ENCODE data around the gene IQGAP1.

DNA sequence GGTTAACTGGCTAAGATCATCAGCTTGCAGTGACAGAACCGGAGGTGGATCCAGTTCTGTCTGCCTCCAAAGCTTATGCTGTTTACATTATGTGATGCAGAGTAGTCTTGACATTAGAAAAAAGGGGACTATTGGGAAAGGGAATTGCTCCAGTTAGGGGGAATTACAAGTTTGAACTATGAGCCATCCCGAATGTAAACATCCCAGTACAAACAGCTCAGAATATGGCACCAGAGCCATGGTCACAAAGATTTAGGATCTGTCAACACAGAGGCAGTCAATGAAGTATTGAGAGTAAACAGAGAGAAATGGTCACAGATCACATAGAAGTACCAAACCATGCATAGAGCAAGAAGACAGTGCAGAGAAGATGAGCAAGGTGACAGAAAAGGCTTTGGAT is 101.9 kb downstream of the IQGAP1 start:
- TF ChIP-seq, protein P1, sequence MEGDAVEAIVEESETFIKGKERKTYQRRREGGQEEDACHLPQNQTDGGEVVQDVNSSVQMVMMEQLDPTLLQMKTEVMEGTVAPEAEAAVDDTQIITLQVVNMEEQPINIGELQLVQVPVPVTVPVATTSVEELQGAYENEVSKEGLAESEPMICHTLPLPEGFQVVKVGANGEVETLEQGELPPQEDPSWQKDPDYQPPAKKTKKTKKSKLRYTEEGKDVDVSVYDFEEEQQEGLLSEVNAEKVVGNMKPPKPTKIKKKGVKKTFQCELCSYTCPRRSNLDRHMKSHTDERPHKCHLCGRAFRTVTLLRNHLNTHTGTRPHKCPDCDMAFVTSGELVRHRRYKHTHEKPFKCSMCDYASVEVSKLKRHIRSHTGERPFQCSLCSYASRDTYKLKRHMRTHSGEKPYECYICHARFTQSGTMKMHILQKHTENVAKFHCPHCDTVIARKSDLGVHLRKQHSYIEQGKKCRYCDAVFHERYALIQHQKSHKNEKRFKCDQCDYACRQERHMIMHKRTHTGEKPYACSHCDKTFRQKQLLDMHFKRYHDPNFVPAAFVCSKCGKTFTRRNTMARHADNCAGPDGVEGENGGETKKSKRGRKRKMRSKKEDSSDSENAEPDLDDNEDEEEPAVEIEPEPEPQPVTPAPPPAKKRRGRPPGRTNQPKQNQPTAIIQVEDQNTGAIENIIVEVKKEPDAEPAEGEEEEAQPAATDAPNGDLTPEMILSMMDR (tag by site-specific recombination; IDR thresholded peaks at IDR 0.05), result no peak
- TF ChIP-seq ZBTB8A (tag by site-specific recombination; IDR thresholded peaks at IDR 0.05) (no peak), IKZF3 (tag by site-specific recombination; IDR thresholded peaks at IDR 0.05) (no peak), ZNF843 (tag by site-specific recombination; IDR thresholded peaks at IDR 0.05) (no peak), HOXD13 (CRISPR knock-in tag; IDR thresholded peaks at IDR 0.05; ENCODE audit: borderline replicate concordance) (no peak), GLI4 (tag by site-specific recombination; IDR thresholded peaks at IDR 0.05) (no peak)
- TF ChIP-seq, protein P2, sequence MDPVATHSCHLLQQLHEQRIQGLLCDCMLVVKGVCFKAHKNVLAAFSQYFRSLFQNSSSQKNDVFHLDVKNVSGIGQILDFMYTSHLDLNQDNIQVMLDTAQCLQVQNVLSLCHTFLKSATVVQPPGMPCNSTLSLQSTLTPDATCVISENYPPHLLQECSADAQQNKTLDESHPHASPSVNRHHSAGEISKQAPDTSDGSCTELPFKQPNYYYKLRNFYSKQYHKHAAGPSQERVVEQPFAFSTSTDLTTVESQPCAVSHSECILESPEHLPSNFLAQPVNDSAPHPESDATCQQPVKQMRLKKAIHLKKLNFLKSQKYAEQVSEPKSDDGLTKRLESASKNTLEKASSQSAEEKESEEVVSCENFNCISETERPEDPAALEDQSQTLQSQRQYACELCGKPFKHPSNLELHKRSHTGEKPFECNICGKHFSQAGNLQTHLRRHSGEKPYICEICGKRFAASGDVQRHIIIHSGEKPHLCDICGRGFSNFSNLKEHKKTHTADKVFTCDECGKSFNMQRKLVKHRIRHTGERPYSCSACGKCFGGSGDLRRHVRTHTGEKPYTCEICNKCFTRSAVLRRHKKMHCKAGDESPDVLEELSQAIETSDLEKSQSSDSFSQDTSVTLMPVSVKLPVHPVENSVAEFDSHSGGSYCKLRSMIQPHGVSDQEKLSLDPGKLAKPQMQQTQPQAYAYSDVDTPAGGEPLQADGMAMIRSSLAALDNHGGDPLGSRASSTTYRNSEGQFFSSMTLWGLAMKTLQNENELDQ (tag by site-specific recombination; IDR thresholded peaks at IDR 0.05; ENCODE audit: low read depth), result no peak
- TF ChIP-seq, protein P3, sequence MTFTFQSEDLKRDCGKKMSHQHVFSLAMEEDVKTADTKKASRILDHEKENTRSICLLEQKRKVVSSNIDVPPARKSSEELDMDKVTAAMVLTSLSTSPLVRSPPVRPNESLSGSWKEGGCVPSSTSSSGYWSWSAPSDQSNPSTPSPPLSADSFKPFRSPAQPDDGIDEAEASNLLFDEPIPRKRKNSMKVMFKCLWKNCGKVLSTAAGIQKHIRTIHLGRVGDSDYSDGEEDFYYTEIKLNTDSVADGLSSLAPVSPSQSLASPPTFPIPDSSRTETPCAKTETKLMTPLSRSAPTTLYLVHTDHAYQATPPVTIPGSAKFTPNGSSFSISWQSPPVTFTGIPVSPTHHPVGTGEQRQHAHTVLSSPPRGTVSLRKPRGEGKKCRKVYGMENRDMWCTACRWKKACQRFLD (tag by site-specific recombination; IDR thresholded peaks at IDR 0.05), result no peak
- TF ChIP-seq, protein P4, sequence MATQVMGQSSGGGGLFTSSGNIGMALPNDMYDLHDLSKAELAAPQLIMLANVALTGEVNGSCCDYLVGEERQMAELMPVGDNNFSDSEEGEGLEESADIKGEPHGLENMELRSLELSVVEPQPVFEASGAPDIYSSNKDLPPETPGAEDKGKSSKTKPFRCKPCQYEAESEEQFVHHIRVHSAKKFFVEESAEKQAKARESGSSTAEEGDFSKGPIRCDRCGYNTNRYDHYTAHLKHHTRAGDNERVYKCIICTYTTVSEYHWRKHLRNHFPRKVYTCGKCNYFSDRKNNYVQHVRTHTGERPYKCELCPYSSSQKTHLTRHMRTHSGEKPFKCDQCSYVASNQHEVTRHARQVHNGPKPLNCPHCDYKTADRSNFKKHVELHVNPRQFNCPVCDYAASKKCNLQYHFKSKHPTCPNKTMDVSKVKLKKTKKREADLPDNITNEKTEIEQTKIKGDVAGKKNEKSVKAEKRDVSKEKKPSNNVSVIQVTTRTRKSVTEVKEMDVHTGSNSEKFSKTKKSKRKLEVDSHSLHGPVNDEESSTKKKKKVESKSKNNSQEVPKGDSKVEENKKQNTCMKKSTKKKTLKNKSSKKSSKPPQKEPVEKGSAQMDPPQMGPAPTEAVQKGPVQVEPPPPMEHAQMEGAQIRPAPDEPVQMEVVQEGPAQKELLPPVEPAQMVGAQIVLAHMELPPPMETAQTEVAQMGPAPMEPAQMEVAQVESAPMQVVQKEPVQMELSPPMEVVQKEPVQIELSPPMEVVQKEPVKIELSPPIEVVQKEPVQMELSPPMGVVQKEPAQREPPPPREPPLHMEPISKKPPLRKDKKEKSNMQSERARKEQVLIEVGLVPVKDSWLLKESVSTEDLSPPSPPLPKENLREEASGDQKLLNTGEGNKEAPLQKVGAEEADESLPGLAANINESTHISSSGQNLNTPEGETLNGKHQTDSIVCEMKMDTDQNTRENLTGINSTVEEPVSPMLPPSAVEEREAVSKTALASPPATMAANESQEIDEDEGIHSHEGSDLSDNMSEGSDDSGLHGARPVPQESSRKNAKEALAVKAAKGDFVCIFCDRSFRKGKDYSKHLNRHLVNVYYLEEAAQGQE (tag by site-specific recombination; IDR thresholded peaks at IDR 0.05), result no peak
- TF ChIP-seq, protein P5, sequence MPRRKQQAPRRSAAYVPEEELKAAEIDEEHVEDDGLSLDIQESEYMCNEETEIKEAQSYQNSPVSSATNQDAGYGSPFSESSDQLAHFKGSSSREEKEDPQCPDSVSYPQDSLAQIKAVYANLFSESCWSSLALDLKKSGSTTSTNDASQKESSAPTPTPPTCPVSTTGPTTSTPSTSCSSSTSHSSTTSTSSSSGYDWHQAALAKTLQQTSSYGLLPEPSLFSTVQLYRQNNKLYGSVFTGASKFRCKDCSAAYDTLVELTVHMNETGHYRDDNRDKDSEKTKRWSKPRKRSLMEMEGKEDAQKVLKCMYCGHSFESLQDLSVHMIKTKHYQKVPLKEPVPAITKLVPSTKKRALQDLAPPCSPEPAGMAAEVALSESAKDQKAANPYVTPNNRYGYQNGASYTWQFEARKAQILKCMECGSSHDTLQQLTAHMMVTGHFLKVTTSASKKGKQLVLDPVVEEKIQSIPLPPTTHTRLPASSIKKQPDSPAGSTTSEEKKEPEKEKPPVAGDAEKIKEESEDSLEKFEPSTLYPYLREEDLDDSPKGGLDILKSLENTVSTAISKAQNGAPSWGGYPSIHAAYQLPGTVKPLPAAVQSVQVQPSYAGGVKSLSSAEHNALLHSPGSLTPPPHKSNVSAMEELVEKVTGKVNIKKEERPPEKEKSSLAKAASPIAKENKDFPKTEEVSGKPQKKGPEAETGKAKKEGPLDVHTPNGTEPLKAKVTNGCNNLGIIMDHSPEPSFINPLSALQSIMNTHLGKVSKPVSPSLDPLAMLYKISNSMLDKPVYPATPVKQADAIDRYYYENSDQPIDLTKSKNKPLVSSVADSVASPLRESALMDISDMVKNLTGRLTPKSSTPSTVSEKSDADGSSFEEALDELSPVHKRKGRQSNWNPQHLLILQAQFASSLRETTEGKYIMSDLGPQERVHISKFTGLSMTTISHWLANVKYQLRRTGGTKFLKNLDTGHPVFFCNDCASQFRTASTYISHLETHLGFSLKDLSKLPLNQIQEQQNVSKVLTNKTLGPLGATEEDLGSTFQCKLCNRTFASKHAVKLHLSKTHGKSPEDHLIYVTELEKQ (tag by site-specific recombination; IDR thresholded peaks at IDR 0.05; ENCODE audit: borderline replicate concordance), result no peak

Data from HEK293 (cell line).